DMS153 (cell line): ENCODE data around the gene LIAS.
"Not testable (repeated sequence)": the region's sequence is repeated elsewhere in the genome, so short reads cannot be mapped to it uniquely, and the experiment has no call there.

ENCODE experiments used
- DNase-seq: peaks from one replicate; lab custom pipeline; 2025; lab: John Stamatoyannopoulos, UW

LIAS gene

DNA sequence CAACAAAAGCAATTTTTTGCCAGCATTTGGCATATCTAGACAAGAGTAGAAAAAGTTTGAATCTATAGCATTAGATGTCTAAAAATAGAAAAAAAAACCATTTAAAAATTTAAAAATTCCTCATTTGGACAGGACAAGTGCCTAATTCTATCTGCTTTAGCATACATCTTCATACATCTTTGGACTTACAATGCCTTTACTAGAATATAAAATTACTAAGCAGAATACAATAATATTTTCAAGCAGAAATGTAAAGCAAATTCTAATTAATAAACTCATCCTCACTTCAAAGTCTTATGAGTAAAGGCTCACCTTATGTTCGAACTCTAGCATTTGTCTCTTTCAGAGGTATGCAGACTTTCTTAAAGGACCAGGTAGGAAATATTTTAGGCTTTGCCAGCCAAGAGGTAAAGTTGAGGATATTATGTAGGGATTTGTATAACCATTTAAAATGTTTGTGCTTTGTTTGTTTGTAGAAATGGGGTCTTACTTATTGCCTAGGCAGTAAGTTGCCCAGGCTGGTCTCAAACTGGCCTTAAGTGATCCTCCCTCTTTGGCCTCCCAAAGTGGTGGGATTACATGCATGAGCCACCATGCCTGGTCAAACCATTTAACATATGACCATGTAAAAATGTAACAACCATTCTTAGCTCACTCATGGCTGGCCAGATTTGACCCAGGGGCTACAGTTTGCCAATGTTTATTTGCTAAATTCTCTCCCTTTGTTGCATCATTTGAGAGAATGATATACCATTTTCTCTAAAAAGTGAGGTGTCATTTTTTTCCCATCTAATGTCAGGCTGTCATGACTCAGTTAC is 39.3 kb downstream of the LIAS start:
- no peak for DNase-seq

DNA sequence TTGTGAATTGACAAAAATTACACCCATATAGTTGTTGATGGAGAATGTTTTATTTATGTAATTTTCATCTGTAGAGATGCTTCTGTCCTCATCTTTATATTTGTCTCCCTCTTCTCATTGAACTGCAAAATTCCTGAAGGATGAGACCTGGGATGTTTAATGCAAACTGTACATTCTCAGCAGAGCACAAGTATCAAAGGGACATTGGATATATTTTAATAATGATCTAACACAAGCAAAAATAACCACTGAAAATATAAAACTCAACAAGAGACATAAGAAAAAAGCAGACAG is 39.8 kb downstream of the LIAS start:
- DNase-seq = no peak

GRCh38 chr4:39502019-39502663 is 43.3 kb downstream of the LIAS start:
- no peak for DNase-seq

- DNase-seq = not testable (repeated sequence)
Measured at GRCh38 chr4:39502664-39503035, 43.8 kb downstream of the LIAS start.

DNA sequence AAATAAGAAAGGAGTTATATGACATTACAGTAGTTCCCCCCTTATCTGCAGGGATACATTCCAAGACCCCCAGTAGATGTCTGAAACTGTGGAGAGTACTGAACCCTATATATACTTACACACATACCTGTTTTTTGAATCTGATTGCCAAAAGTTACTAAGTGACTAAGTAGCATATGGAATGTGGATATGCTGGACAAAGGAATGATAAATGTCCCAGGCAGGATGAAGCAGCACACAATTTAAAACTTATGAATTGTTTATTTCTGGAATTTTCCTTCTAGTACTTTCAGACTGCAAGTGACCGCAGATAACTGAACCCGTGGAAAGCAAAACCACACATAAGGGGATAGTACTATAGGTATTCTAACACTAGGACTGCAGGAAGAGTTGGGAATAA is 45.7 kb downstream of the LIAS start:
- no peak for DNase-seq

DNA sequence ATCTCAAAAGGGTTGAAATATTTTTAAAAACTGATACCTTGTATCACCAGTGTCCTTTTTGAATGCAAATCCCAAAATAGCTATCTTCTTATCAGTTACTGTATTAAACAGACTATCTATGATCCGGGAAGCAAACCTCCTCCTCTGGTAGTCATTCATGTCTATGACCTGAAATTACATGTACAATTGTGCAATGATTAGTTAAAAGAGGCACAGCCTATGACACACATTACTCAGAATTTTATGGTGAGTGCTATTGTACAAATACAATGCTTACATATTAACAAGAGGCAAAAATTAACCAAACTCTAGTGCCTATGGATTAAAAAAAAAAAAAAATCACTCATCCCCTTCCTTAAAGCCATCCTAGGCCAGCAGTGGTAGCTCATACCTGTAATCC is 46.7 kb downstream of the LIAS start:
- no peak for DNase-seq

DNA sequence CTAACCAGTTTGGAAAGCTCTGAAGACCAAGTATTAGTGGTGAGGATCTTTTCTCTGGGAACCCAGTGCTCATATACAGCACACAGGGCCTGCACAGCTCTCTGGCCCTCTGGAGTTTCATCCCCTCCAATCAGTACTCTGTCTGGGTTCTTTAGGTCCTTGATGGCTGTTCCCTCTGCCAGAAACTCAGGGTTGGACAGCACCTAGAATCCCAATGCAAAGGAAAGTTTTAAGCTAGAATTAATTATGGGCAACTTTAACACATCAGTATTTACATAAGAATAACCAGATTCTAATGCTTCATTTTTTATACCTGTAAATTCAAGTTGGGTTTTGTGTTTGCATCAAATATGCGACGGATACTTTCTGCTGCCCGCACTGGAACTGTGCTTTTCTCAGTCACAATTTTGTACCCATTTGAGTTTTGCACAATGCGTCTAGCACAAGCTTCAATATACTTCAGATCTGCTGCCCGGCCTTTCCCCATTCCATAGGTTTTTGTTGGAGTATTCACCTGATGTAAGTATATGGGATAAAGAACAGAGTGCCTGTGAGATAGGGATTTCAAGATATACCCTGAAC is 51.6 kb downstream of the LIAS start:
- no peak for DNase-seq

GRCh38 chr4:39514266-39514665 is 55.4 kb downstream of the LIAS start:
- DNase-seq = not testable (repeated sequence)

DNA sequence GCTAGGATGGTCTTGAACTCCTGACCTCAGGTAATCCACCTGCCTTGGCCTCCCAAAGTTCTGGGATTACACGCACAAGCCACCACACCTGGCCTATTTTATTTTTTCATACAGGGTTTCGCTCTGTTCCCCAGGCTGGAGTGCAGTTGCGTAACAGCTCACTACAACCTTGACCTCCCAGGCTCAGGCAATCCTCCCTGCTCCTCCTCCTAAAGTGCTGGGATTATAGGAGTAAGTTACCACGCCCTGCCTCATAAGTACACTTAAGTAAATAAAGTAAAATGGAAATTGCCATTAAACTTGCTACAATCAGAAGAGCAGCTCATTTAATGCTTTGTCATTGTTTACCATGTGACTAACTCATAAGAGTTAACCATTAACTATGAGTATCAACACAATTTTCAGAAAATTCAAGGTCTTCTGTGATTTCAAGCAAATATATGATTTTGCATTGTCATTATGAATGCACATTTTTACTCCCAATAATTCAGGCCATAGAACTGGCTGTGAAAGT is 56.1 kb downstream of the LIAS start:
- no peak for DNase-seq

GRCh38 chr4:39515669-39516401 is 57.0 kb downstream of the LIAS start:
- not testable (repeated sequence) for DNase-seq

DNA sequence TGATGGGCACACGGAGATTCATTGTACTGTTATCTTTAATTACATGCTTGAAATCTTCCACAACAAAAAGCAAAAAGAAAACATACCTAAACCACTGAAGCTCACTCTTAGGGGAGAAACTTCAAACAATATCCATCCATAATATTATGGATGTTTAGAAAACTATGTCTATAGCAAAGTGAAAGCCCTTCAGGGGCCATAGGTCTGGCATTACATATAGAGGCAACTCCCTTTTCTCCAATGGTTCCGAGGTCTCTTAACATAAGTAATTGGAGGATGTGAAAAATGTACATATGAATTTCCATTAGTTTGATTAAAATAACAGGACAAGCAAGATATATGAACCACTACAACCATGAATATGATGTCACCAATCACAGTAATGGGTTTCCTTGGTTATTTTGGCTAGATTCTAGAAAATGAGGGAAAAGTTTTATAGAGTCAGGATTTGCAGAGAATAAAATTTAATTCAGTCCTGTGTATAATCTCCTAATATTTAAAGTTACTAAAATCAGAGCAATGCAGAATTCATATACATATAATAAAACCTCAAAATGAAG is 57.6 kb downstream of the LIAS start:
- DNase-seq = no peak

DNA sequence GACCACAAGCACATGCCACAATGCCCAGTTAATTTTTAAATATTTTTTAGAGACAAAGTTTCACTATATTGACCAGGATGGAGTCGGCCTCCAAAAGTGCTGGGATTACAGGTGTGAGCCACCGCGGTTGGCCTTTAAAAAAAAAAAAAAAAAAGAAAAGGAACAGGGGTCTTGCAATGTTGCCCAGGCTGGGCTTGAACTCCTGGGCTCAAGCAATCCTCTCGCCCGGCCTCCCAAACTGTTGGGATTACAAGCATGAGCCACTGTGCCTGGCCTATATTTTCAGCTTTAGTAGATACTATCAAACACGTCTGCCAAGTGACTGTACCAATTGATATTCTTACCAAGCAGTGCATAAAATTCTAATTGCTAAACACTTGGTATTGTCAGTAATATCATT is 59.6 kb downstream of the LIAS start:
- no peak for DNase-seq

- no peak for DNase-seq
Measured at GRCh38 chr4:39521253-39521919, 62.5 kb downstream of the LIAS start.

GRCh38 chr4:39522068-39522467 is 63.2 kb downstream of the LIAS start:
- no peak for DNase-seq

- no peak for DNase-seq
Measured at GRCh38 chr4:39524161-39524957, 65.5 kb downstream of the LIAS start.

DNA sequence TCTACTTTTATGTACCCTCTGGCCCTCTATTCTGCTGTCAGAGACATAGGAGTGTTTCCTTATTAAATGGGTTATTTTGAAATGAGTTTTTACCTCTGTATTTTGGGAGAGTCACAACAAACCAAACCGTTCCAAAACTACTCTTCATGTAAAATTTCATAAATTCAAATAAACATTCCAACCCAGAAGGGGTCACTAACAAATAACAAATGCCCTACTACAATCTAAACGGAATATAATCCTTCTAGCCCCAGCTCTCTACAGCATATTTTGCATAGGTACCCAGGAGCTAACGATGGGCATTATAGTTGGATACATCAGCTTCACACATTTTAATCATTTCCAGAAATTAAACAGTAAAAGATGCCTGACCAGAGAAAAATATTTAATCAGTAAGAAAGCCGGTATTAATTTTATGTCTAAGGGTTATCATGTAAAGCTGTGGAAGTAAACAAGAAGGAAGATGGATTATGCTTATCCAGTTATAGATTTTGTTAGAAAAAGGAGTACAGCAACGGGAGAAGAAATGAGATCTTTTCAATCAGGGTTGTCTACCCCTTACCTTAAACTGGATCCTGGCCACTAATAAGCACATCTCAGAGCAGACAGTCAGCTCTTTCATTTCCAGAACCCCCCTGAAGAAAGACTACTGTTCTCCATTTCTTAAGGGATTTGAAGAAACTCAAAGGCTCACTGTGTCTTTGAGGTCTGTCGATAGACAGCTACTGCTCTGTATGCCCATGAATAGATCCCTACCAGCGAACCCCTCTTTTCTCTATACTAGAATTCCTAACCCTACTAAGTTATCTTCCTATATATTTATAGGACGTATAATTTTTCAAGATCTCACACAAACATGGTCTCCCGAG is 67.2 kb downstream of the LIAS start:
- DNase-seq = no peak

DNA sequence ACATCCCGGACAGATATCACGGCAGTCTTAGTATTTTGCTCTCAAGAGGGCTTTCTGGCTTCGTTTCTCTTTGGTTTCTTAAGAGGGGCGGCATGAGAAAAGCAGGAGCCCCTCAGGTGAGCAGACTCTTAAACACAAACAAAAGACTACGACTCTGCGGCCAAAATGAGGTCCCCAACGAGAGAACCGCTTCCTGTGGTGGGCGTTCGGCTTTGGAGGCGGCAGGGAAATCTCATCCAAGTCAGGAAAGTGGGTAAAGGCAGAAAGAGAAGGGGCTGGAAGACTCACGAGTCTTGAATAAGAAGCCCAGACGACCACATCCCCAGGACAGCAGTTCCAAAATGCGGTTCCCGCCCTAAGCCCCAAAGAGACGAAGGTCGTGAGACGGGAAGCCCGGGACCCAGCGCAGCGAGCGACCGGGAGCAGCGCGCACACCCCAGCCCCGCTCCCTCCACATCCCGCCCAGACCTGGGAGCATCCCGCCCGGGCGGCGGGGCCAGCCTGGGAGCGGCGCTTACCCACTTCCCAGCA is 68.0 kb downstream of the LIAS start:
- DNase-seq = no peak

GRCh38 chr4:39527296-39528060 is 68.6 kb downstream of the LIAS start, which contains the start of gene UGDH:
UGDH (minus strand) TSS chr4:39527439; CDS start chr4:39521512, 5,927 bp downstream.
- DNase-seq = peak; percentile 82

- no peak for DNase-seq
Measured at GRCh38 chr4:39528061-39528465, 69.2 kb downstream of the LIAS start.
